ENCODE measurements around the gene C6orf52. TPM values are rescaled to one million over a fixed set of nuclear protein-coding genes. Genes with fewer than 3 reads are reported as not detected.
"Not testable (repeated sequence)": the region's sequence is repeated elsewhere in the genome, so short reads cannot be mapped to it uniquely, and the experiment has no call there.

C6orf52 gene
- total and polyA plus RNA-seq, 12 donors, result 0.59 to 1.6 (median 0.86) TPM; not detected in 3

DNA sequence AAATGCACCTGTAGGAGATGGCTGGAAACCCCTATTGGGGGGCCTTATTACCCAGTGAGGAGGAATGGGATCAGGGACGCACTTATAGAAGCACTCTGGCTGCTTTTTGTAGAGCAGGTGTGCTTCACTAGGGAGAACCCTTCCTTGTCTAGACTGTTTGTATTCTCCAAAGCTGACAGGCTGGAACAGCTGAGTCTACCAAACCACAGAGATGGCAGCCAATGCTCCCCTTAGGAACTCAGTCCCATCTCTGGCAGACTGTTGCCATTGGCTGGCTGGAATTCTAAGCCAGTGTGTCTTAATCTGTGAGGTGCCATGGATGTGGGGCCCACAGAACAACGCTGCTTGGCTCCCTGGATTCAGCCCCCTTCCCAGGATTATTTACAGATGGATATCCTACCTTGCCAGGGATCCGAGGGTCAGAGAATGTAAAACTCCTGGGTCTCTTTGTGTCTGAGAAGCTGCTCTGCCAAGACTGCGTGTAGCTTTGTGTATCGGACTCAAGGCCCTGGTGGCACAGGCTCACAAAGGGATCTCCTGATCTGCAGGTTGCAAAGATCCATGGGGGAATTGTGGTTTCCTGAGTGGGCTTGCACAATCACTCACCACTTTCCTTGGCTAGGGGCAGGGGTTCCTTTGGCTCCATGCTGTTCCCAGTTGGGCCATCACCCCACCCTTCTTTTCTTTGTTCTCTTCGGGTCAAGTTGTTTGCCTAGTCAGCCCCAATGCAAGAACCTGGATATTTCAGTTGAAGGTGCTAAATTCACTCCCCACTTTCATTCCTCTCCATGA is 26.1 kb downstream of the C6orf52 start:
- H3K4me3 ChIP-seq, result no peak overlapping the region
- TF ChIP-seq, protein P1, sequence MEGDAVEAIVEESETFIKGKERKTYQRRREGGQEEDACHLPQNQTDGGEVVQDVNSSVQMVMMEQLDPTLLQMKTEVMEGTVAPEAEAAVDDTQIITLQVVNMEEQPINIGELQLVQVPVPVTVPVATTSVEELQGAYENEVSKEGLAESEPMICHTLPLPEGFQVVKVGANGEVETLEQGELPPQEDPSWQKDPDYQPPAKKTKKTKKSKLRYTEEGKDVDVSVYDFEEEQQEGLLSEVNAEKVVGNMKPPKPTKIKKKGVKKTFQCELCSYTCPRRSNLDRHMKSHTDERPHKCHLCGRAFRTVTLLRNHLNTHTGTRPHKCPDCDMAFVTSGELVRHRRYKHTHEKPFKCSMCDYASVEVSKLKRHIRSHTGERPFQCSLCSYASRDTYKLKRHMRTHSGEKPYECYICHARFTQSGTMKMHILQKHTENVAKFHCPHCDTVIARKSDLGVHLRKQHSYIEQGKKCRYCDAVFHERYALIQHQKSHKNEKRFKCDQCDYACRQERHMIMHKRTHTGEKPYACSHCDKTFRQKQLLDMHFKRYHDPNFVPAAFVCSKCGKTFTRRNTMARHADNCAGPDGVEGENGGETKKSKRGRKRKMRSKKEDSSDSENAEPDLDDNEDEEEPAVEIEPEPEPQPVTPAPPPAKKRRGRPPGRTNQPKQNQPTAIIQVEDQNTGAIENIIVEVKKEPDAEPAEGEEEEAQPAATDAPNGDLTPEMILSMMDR (IDR thresholded peaks at IDR 0.05), result no peak
- intact Hi-C loops (cut with DNase I), result no loop called here
- H3K27ac ChIP-seq, result no peak overlapping the region
- ATAC-seq (no peak), DNase-seq (no peak)
- H3K36me3 ChIP-seq, result no peaks in the 10 kb centered on the region
- H3K27me3 ChIP-seq, result no peaks in the 10 kb centered on the region
- H3K9me3 ChIP-seq, result peaks cover 0 to 13% (median 0%) of the 10 kb centered on the region in 11 donors
- 90 to 93% methylated on average over 6 of the region's 6 CpGs for WGBS, 2 donors
- peaks cover 0 to 6% (median 0%) of the 10 kb centered on the region in 9 donors for H3K4me1 ChIP-seq

DNA sequence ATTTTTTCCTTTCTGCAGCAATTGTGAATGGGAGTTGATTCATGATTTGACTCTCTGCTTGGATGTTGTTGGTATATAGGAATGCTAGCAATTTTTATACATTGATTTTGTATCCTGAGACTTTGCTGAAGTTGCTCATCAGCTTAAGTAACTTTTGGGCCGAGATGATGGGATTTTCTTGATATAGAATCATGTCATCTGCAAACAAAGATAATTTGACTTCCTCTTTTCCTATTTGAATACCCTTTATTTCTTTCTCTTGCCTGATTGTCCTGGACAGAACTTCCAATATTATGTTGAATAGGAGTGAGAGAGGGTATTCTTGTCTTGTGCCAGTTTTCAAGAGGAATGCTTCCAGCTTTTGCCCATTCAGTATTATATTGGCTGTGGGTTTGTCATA is 28.8 kb downstream of the C6orf52 start:
- 65 to 82% methylated on average over 1 of the region's 1 CpG for WGBS, 2 donors
- DNase-seq; H3K27ac ChIP-seq; ATAC-seq; H3K4me1 ChIP-seq; H3K4me3 ChIP-seq; H3K36me3 ChIP-seq; H3K27me3 ChIP-seq; intact Hi-C loops (cut with DNase I): not testable (repeated sequence)
- H3K9me3 ChIP-seq, result peaks cover 0 to 13% (median 0%) of the 10 kb centered on the region in 11 donors

DNA sequence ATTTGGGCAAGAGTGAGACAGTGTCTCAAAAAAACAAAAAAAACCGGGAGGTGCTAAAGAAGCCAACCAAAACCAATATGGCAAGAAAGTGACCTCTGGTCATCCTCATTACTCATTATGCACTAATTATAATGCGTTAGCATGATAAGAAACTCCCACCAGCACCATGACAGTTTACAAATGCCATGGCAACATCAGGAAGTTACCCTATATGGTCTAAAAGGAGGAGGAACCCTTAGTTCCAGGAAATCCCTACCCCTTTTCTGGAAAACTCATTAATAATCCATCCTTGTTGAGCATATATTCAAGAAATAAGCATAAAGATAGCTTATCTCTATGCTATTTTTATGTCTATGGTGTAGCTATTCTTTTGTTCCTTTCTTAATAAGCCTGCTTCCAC is 31.7 kb downstream of the C6orf52 start:
- no peaks in the 10 kb centered on the region for H3K4me1 ChIP-seq
- no peak overlapping the region for H3K4me3 ChIP-seq
- TF ChIP-seq, protein P1 (IDR thresholded peaks at IDR 0.05), result no peak
- intact Hi-C loops (cut with DNase I), result no loop called here
- no peaks in the 10 kb centered on the region for H3K27me3 ChIP-seq
- no peaks in the 10 kb centered on the region for H3K36me3 ChIP-seq
- peaks cover 0 to 13% (median 0%) of the 10 kb centered on the region in 11 donors for H3K9me3 ChIP-seq
- 74 to 84% methylated on average over 2 of the region's 2 CpGs for WGBS, 2 donors
- no peak for DNase-seq
- ATAC-seq, result no peak
- no peak overlapping the region for H3K27ac ChIP-seq

DNA sequence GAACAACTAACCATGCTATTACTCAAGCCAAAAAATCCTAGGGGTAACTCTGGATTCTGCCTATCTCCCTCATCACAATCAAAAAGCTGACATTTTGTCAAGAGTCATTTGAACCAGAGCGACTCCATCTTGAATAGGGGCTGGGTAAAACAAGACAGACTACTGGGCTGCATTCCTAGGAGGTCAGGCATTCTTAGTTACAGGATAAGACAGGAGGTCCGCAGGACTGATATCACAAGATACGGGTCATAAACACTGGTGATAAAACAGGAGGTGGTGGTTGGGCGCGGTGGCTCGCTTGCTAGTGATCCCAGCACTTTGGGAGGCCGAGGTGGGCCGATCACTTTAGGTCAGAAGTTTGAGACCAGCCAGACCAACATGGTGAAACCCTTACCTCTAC is 32.2 kb downstream of the C6orf52 start:
- WGBS, 2 donors, result 74 to 79% methylated on average over 8 of the region's 8 CpGs
- TF ChIP-seq, protein P1 (IDR thresholded peaks at IDR 0.05), result no peak
- H3K4me1 ChIP-seq, result no peaks in the 10 kb centered on the region
- intact Hi-C loops (cut with DNase I), result no loop called here
- DNase-seq, result no peak
- H3K36me3 ChIP-seq, result no peaks in the 10 kb centered on the region
- no peak overlapping the region for H3K4me3 ChIP-seq
- H3K27ac ChIP-seq, result no peak overlapping the region
- no peaks in the 10 kb centered on the region for H3K27me3 ChIP-seq
- H3K9me3 ChIP-seq, result peaks cover 0 to 13% (median 0%) of the 10 kb centered on the region in 11 donors
- ATAC-seq, result no peak

DNA sequence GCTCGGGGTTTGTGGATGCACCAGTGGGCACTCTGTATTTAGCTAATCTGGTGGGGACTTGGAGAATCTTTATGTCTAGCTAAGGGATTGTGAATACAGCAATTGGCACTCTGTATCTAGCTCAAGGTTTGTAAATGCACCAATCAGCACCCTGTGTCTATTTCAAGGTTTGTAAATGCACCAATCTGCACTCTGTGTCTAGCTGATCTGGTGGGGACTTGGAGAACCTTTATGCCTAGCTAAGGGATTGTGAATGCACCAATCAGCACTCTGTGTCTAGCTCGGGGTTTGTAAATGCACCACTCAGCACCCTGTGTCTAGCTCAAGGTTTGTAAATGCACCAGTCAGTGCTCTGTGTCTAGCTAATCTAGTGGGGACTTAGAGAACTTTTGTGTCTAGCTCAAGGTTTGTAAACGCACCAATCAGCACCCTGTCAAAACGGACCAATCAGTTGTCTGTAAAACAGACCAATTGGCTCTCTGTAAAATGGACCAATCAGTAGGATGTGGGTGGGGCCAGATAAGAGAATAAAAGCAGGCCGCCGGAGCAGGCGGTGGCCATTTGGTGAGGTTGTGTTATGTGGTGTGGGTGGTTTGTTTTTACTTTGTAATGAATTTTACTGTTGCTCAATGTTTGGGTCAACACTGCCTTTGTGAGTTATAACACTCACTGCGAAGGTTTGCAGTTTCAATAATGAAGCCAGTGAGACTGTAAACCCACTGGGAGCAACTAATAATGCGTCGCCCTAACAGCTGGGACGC is 33.8 kb downstream of the C6orf52 start:
- intact Hi-C loops (cut with DNase I); H3K4me1 ChIP-seq; H3K4me3 ChIP-seq; ATAC-seq; H3K27ac ChIP-seq; H3K36me3 ChIP-seq; H3K27me3 ChIP-seq; DNase-seq: not testable (repeated sequence)
- WGBS, 2 donors, result 89 to 94% methylated on average over 11 of the region's 11 CpGs
- H3K9me3 ChIP-seq, result peaks cover 0 to 13% (median 0%) of the 10 kb centered on the region in 11 donors
